ENCODE data around the gene ZC3H12D.

GRCh38 chr6:149480502-149481280 is 4.1 kb downstream of the ZC3H12D start:
- TF ChIP-seq CTCF (IDR thresholded peaks at IDR 0.05) (no peak), ZFX (IDR thresholded peaks at IDR 0.05; ENCODE audit: borderline replicate concordance) (no peak)

Measured in 22Rv1 (cell line).